Effector memory CD4-positive, alpha-beta T cell (primary cell): ENCODE data around the gene ATXN7.

ENCODE experiments used
- DNase-seq, 3 donors: peaks; one replicate each; pipeline ENCODE4 v3.0.0-alpha.2; 2020
- H3K27ac ChIP-seq: 2 replicates; pipeline ENCODE4 v1.7.0; 2013; ENCODE audit warnings: mild to moderate bottlenecking, low read length, moderate library complexity; ENCODE audit not compliant: insufficient read depth, poor library complexity, severe bottlenecking
- H3K27me3 ChIP-seq: replicated peaks from 2 replicates; pipeline ENCODE4 v1.7.0; 2013; ENCODE audit warnings: mild to moderate bottlenecking, low read length; ENCODE audit not compliant: insufficient read depth, control insufficient read depth, poor library complexity, severe bottlenecking
- H3K36me3 ChIP-seq: 2 replicates; pipeline ENCODE4 v1.7.0; 2013; ENCODE audit warnings: mild to moderate bottlenecking, low read length, moderate library complexity; ENCODE audit not compliant: control insufficient read depth, insufficient read depth
- H3K4me1 ChIP-seq: 2 replicates; pipeline ENCODE4 v1.7.0; 2013; ENCODE audit warnings: low read length, mild to moderate bottlenecking; ENCODE audit not compliant: control insufficient read depth, insufficient read depth, poor library complexity, severe bottlenecking
- H3K4me3 ChIP-seq: 2 replicates; pipeline ENCODE4 v1.7.0; 2013; ENCODE audit warnings: low read length, low read depth, mild to moderate bottlenecking; ENCODE audit not compliant: insufficient read depth, poor library complexity, severe bottlenecking
- H3K9me3 ChIP-seq: 2 replicates; pipeline ENCODE4 v1.7.0; 2013; ENCODE audit warnings: mild to moderate bottlenecking, low read length, moderate library complexity; ENCODE audit not compliant: control insufficient read depth

ATXN7 gene

GRCh38 chr3:64008487-64009351 lies 145.1 kb downstream of the ATXN7 start:
- Histone ChIP-seq H3K36me3 (peaks cover 85% of the 10 kb centered on the region), H3K9me3 (no peaks in the 10 kb centered on the region), H3K4me3 (no peak overlapping the region), H3K27me3 (no peaks in the 10 kb centered on the region), H3K27ac (peak overlapping the region; percentile 5), H3K4me1 (no peaks in the 10 kb centered on the region)
- DNase-seq = no peak

GRCh38 chr3:64009528-64009927 lies 145.9 kb downstream of the ATXN7 start:
- Histone ChIP-seq H3K9me3 (no peaks in the 10 kb centered on the region), H3K4me1 (no peaks in the 10 kb centered on the region), H3K27ac (no peak overlapping the region), H3K4me3 (no peak overlapping the region), H3K36me3 (peaks cover 84% of the 10 kb centered on the region), H3K27me3 (no peaks in the 10 kb centered on the region)
- no peak for DNase-seq

- DNase-seq = no peak
- Histone ChIP-seq H3K9me3 (no peaks in the 10 kb centered on the region), H3K36me3 (peaks cover 86% of the 10 kb centered on the region)
Observed at GRCh38 chr3:64010199-64010598, 146.5 kb downstream of the ATXN7 start.

DNA sequence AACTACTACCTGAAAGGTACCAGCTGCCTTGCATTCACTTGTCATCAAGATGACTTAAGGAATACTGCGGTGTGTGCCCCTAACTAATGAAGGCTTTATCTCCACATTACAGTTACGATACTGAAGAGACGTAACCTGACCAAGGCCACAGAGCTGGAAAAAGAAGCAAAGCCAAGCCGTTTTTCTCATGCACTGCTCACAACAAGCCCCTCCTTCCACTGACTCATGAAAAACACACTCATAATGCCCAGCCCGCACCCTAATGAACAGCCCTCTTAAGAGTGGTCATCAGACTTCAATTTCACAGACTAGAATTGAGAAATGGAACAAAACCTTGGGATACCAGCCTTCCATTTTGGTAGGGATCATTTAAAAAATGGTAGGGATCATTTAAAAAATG lies 148.0 kb downstream of the ATXN7 start:
- Histone ChIP-seq H3K36me3 (peaks cover 82% of the 10 kb centered on the region), H3K4me3 (no peak overlapping the region), H3K4me1 (no peaks in the 10 kb centered on the region), H3K27me3 (no peaks in the 10 kb centered on the region), H3K27ac (no peak overlapping the region), H3K9me3 (no peaks in the 10 kb centered on the region)
- DNase-seq = no peak

More at GRCh38 chr3:64010199-64010598, 146.5 kb downstream of the ATXN7 start:
- Histone ChIP-seq H3K27me3 (no peaks in the 10 kb centered on the region), H3K4me3 (no peak overlapping the region), H3K4me1 (no peaks in the 10 kb centered on the region), H3K27ac (no peak overlapping the region)

- Histone ChIP-seq H3K4me3 (no peak overlapping the region), H3K27ac (no peak overlapping the region), H3K4me1 (peaks cover 6% of the 10 kb centered on the region), H3K36me3 (peaks cover 69% of the 10 kb centered on the region), H3K9me3 (no peaks in the 10 kb centered on the region), H3K27me3 (no peaks in the 10 kb centered on the region)
- DNase-seq = no peak
Observed at GRCh38 chr3:64016941-64017620, 153.4 kb downstream of the ATXN7 start.

- peaks cover 49% of the 10 kb centered on the region for H3K36me3 ChIP-seq
- peaks cover 10% of the 10 kb centered on the region for H3K4me1 ChIP-seq
- H3K27ac ChIP-seq = no peak overlapping the region
- no peak for DNase-seq
- no peaks in the 10 kb centered on the region for H3K27me3 ChIP-seq
- no peaks in the 10 kb centered on the region for H3K9me3 ChIP-seq
- no peak overlapping the region for H3K4me3 ChIP-seq
Observed at GRCh38 chr3:64019271-64019670, 155.6 kb downstream of the ATXN7 start.

GRCh38 chr3:64019879-64020278 lies 156.2 kb downstream of the ATXN7 start:
- Histone ChIP-seq H3K36me3 (peaks cover 43% of the 10 kb centered on the region), H3K4me3 (no peak overlapping the region), H3K4me1 (peaks cover 10% of the 10 kb centered on the region), H3K27me3 (no peaks in the 10 kb centered on the region), H3K27ac (no peak overlapping the region), H3K9me3 (no peaks in the 10 kb centered on the region)
- no peak for DNase-seq

DNA sequence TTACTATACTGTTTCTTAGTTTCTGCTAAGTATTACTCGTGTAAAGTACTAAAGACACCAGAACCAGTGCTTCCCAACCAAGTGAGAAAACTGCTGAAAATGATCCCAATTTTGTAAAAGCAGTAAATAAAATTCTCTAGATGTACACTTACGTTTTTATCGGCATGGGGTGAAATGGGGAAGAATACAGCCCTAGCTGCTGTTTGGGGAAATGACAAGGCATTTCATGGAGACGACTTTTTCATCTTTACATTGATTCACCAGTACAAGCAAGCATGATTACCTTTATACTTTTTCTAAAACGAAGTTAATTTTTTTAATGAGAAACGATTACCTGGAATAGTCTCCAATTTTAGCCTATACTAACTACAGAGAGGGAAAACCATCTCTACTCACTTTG lies 158.3 kb downstream of the ATXN7 start:
- Histone ChIP-seq H3K36me3 (peaks cover 34% of the 10 kb centered on the region), H3K9me3 (no peaks in the 10 kb centered on the region), H3K4me1 (peaks cover 10% of the 10 kb centered on the region), H3K4me3 (no peak overlapping the region), H3K27ac (peak overlapping the region; percentile 86), H3K27me3 (no peaks in the 10 kb centered on the region)
- DNase-seq = no peak

- Histone ChIP-seq H3K36me3 (peaks cover 27% of the 10 kb centered on the region), H3K4me3 (peak overlapping the region; percentile 87), H3K9me3 (no peaks in the 10 kb centered on the region), H3K27ac (peak overlapping the region; percentile 86), H3K27me3 (no peaks in the 10 kb centered on the region), H3K4me1 (peaks cover 10% of the 10 kb centered on the region)
- DNase-seq = peak in 1 of 3 donors; percentile 16
Observed at GRCh38 chr3:64022451-64023186, 159.0 kb downstream of the ATXN7 start.
